GM12878 (cell line): Measurements from ENCODE around the gene KMT2E. TPM values are rescaled to one million over a fixed set of nuclear protein-coding genes. Genes with fewer than 3 reads are reported as not detected.
A peak's percentile ranks its signal among the peaks of the same experiment; 100 is the strongest.

Experiments
- BHLHE40 ChIP-seq, 2 experiments: fragments of 450-650 bp in 1 of 2; IDR thresholded peaks; 2 replicates each; pipeline ENCODE4 v1.6.1; 2011 to 2017; ENCODE audit warnings: low read depth in 2 of 2, borderline replicate concordance in 1 of 2, improper control_type of control experiment in 1 of 2, low read length in 1 of 2, mild to moderate bottlenecking in 1 of 2
- CBX3 ChIP-seq: fragments of 200-600 bp; sonication (generic); IDR thresholded peaks from 2 replicates; pipeline ENCODE4 v1.6.1; 2016; ENCODE audit warnings: low read depth, borderline replicate concordance
- E4F1 ChIP-seq: fragments of 450-650 bp; IDR thresholded peaks from 2 replicates; pipeline ENCODE4 v1.6.1; 2018; ENCODE audit warnings: borderline replicate concordance, mild to moderate bottlenecking; ENCODE audit not compliant: partially characterized antibody
- EGR1 ChIP-seq, 2 experiments: IDR thresholded peaks; 1 replicate in 1 of 2; 2 replicates in 1 of 2; pipeline ENCODE4 v1.6.1; 2011 to 2012; ENCODE audit warnings: low read depth in 2 of 2, low read length in 2 of 2, borderline replicate concordance in 1 of 2, mild to moderate bottlenecking in 1 of 2, moderate library complexity in 1 of 2
- ESRRA ChIP-seq: IDR thresholded peaks from 2 replicates; pipeline ENCODE4 v1.6.1; 2012; ENCODE audit warnings: mild to moderate bottlenecking, low read length, improper control_type of control experiment
- GABPA ChIP-seq: IDR thresholded peaks from 2 replicates; pipeline ENCODE4 v1.6.1; 2014; ENCODE audit warnings: antibody characterized with exemption, low read depth, mild to moderate bottlenecking, inconsistent platforms
- GATAD2B ChIP-seq: fragments of 450-650 bp; conservative IDR thresholded peaks from 2 replicates; pipeline ENCODE4 v1.6.1; 2017; ENCODE audit warnings: low read depth, mild to moderate bottlenecking, moderate library complexity
- HDAC2 ChIP-seq: fragments of 200-600 bp; sonication (generic); IDR thresholded peaks from 2 replicates; pipeline ENCODE4 v1.6.1; 2017
- IKZF1 ChIP-seq: fragments of 450-650 bp; conservative IDR thresholded peaks from 2 replicates; pipeline ENCODE4 v1.6.1; 2017; ENCODE audit warnings: antibody characterized with exemption, mild to moderate bottlenecking
- PKNOX1 ChIP-seq: fragments of 450-650 bp; IDR thresholded peaks from 2 replicates; pipeline ENCODE4 v1.6.1; 2016; ENCODE audit warnings: mild to moderate bottlenecking
- RAD51 ChIP-seq: fragments of 450-650 bp; IDR thresholded peaks from 2 replicates; pipeline ENCODE4 v1.6.1; 2016; ENCODE audit warnings: moderate library complexity, mild to moderate bottlenecking, inconsistent platforms
- RB1 ChIP-seq: fragments of 450-650 bp; formaldehyde crosslinking; IDR thresholded peaks from 2 replicates; pipeline ENCODE4 v1.6.1; 2017; ENCODE audit warnings: mild to moderate bottlenecking, borderline replicate concordance
- RELA ChIP-seq: fragments of 450-650 bp; IDR thresholded peaks from 2 replicates; pipeline ENCODE4 v1.8.0; 2014; ENCODE audit warnings: borderline replicate concordance; ENCODE audit not compliant: partially characterized antibody
- SIN3A ChIP-seq: IDR thresholded peaks from 2 replicates; pipeline ENCODE4 v1.6.1; 2012; ENCODE audit warnings: low read depth, low read length, improper control_type of control experiment
- SREBF2 ChIP-seq: IDR thresholded peaks from 2 replicates; pipeline ENCODE4 v1.6.1; 2012; ENCODE audit warnings: mild to moderate bottlenecking, low read length
- TBL1XR1 ChIP-seq: IDR thresholded peaks from 2 replicates; pipeline ENCODE4 v1.6.1; 2012; ENCODE audit warnings: low read depth, low read length, improper control_type of control experiment
- ZSCAN29 ChIP-seq: fragments of 450-650 bp; IDR thresholded peaks from 2 replicates; pipeline ENCODE4 v1.6.1; 2017; ENCODE audit warnings: mild to moderate bottlenecking, moderate library complexity
- polyA plus RNA-seq, 11 experiments: library from polyadenylated mRNA; depleted of rRNA in 4 of 11; unstranded in 6 of 11; stranded (reverse) in 5 of 11; fragments of >200 nt; fragmentation: Nextera tagmentation in 4 of 11; fragmentation: Illumina TruSeq in 1 of 11; extraction: Ambion mirVana in 4 of 11; extraction: Trizol in 1 of 11; gene quantifications; 1 replicate in 1 of 11; 2 replicates in 10 of 11; pipeline versions ENCODE4 v1.2.1 to v1.2.3, GENCODE V29; 2011 to 2016; ENCODE audit warnings: inconsistent platforms in 2 of 11, missing spikeins in 2 of 11, low read depth in 1 of 11
- total RNA-seq, 4 experiments: library from RNA; depleted of rRNA in 3 of 4; stranded (reverse); fragments of >200 nt in 3 of 4; fragmentation: Illumina TruSeq in 1 of 4; extraction: Trizol in 1 of 4; gene quantifications; 2 replicates each; pipeline versions ENCODE4 v1.2.1 to v1.2.3, GENCODE V29; 2013 to 2021
- TF ChIP-seq, protein P1 (sequence below): fragments of 450-650 bp; formaldehyde crosslinking; IDR thresholded peaks from 2 replicates; pipeline ENCODE4 v1.5.0; 2022; ENCODE audit warnings: mild to moderate bottlenecking, missing genetic modification characterization
- TF ChIP-seq, protein P2 (sequence below): fragments of 450-650 bp; IDR thresholded peaks from 2 replicates; pipeline ENCODE4 v1.6.1; 2017; ENCODE audit warnings: mild to moderate bottlenecking, moderate library complexity

KMT2E gene
- total and polyA plus RNA-seq, 10 of the 15 experiments (the other 5 are each of a cell fraction or from before 2014, with no cell fraction given): 13.2 to 68.1 (median 34.1) TPM

DNA sequence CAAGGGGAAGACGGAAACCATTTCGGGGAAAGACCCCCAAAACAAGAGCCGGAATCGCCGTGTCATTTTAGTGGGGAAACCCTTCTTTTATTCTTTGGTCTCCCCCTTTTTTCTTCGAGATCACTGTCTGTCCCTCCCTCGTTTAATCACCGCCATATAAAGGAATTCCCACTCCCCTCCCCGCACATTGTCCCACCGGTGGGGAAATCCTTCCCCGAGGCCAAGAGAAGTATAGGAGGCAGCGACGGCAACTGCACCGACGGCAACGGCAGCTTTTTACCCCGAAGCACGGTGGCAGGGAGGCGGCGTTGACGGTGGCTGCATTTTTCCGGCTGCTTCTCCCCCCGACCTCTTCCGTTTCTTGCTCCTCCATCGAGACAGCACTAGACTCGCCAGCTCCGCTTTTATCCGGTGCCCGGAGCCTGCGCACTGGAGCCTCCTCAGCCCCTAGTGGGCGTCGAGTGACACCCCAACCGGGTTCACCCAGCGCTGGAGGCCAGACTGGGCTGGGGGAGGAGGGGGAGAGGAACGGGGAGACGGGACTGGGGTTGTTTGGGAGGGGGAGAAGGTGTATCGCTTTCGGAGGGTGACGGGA, 687 bp upstream of the KMT2E start (continued):
- TF ChIP-seq, protein P1, sequence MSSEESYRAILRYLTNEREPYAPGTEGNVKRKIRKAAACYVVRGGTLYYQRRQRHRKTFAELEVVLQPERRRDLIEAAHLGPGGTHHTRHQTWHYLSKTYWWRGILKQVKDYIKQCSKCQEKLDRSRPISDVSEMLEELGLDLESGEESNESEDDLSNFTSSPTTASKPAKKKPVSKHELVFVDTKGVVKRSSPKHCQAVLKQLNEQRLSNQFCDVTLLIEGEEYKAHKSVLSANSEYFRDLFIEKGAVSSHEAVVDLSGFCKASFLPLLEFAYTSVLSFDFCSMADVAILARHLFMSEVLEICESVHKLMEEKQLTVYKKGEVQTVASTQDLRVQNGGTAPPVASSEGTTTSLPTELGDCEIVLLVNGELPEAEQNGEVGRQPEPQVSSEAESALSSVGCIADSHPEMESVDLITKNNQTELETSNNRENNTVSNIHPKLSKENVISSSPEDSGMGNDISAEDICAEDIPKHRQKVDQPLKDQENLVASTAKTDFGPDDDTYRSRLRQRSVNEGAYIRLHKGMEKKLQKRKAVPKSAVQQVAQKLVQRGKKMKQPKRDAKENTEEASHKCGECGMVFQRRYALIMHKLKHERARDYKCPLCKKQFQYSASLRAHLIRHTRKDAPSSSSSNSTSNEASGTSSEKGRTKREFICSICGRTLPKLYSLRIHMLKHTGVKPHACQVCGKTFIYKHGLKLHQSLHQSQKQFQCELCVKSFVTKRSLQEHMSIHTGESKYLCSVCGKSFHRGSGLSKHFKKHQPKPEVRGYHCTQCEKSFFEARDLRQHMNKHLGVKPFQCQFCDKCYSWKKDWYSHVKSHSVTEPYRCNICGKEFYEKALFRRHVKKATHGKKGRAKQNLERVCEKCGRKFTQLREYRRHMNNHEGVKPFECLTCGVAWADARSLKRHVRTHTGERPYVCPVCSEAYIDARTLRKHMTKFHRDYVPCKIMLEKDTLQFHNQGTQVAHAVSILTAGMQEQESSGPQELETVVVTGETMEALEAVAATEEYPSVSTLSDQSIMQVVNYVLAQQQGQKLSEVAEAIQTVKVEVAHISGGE (CRISPR knock-in tag): no peak
- TF ChIP-seq E4F1 (no peak), HDAC2 (no peak), GABPA (no peak), GATAD2B (no peak; the same call in 1 of the 2 replicates), EGR1 (IDR thresholded peaks at IDR 0.05; ENCODE audit: borderline replicate concordance in 1 of 2, low read depth in 2 of 2, low read length in 2 of 2) (peak in 1 of 2 experiments; percentile 60; a peak in 2 of 3 replicates), ZSCAN29 (no peak), RELA (no peak), IKZF1 (no peak), ESRRA (no peak), RB1 (peak; percentile 23; the same call in 1 of the 2 replicates), SREBF2 (no peak), PKNOX1 (peak; percentile 93), BHLHE40 (IDR thresholded peaks at IDR 0.05; ENCODE audit: borderline replicate concordance in 1 of 2, low read depth in 2 of 2, low read length in 1 of 2) (no peak), CBX3 (no peak), TBL1XR1 (no peak), SIN3A (no peak; the same call in 1 of the 2 replicates), RAD51 (no peak)
- TF ChIP-seq, protein P2, sequence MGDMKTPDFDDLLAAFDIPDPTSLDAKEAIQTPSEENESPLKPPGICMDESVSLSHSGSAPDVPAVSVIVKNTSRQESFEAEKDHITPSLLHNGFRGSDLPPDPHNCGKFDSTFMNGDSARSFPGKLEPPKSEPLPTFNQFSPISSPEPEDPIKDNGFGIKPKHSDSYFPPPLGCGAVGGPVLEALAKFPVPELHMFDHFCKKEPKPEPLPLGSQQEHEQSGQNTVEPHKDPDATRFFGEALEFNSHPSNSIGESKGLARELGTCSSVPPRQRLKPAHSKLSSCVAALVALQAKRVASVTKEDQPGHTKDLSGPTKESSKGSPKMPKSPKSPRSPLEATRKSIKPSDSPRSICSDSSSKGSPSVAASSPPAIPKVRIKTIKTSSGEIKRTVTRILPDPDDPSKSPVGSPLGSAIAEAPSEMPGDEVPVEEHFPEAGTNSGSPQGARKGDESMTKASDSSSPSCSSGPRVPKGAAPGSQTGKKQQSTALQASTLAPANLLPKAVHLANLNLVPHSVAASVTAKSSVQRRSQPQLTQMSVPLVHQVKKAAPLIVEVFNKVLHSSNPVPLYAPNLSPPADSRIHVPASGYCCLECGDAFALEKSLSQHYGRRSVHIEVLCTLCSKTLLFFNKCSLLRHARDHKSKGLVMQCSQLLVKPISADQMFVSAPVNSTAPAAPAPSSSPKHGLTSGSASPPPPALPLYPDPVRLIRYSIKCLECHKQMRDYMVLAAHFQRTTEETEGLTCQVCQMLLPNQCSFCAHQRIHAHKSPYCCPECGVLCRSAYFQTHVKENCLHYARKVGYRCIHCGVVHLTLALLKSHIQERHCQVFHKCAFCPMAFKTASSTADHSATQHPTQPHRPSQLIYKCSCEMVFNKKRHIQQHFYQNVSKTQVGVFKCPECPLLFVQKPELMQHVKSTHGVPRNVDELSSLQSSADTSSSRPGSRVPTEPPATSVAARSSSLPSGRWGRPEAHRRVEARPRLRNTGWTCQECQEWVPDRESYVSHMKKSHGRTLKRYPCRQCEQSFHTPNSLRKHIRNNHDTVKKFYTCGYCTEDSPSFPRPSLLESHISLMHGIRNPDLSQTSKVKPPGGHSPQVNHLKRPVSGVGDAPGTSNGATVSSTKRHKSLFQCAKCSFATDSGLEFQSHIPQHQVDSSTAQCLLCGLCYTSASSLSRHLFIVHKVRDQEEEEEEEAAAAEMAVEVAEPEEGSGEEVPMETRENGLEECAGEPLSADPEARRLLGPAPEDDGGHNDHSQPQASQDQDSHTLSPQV: no peak
